ENCODE data around the gene TBKBP1.
"Not testable (repeated sequence)": the region's sequence is repeated elsewhere in the genome, so short reads cannot be mapped to it uniquely, and the experiment has no call there.

TBKBP1 gene

DNA sequence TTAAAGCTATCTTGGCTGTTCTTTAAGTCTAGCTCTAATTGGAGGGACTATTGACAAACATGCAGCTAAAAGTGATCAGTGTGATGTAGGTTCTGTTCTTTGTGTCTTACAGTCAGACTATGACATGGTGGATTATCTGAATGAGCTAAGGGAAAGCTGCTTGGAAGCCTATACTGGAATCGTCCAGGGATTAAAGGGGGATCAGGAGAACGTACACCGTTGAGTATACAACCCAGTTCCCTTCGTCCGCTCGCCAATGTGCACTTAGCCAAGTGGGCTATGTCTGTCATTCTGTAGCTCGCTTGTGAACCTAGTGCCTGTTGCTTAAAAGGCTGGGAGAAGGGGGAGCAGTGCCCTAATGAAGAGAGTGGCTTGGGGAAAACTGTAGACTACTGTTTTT is 15.8 kb upstream of the TBKBP1 start:
- no peak for DNase-seq

DNA sequence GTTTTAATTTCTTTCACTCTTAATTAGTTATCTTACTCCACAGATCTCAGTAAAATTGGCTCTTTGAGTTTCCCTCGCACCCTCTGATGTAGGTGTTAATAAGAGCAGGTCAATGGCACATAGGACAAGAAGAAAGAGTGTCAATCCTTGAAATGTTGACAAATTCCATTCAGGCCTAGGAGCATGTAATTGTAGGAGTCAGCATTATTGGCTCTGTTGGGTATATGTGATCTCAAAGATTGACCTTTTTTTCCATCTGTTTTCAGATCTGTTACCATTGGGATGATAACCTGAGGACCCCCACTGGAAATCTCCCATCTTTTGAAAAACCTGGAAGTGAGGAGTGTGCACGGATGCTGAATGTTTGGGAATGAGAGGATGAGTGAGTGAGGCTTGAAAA is 11.8 kb upstream of the TBKBP1 start:
- DNase-seq: no peak

DNA sequence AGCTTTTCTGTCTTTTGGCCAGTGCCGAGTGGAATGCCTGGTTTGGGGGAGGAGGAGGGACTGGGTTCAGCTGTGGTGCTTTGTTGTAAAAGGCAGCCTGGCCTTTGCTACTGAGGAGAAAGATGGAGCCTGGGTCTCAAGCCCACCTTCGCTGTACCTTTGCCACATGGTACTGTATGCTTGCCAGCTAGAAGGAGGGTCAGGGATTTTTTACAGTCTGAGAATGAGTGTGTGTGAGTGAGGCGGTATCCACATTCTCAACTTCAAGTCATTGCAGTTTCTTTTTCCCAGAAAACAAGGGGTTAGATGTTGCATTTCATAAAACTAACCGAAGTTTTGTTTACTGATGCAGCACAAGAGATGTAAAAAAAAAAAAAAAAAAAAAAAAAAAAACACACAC is 11.2 kb upstream of the TBKBP1 start:
- not testable (repeated sequence) for DNase-seq

DNA sequence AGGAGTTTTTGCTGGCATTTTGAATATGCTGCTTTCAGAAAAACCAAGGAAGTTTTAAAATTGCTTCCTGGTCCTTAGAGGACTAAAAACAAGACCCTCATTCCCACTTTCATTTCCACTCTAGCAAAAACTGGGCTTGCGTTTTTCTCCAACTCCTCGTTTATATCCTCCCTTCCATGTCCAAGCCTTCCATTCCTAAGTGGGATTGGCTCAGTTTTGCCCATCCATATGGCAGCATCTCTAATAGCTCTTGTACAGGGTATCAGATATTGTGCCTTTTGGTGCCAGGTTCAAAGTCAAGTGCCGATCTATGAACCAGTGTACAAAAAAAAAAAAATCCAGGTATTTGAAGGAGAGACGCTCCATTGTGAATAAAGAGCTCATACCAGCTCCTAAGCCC is 9.9 kb upstream of the TBKBP1 start:
- no peak for DNase-seq

DNA sequence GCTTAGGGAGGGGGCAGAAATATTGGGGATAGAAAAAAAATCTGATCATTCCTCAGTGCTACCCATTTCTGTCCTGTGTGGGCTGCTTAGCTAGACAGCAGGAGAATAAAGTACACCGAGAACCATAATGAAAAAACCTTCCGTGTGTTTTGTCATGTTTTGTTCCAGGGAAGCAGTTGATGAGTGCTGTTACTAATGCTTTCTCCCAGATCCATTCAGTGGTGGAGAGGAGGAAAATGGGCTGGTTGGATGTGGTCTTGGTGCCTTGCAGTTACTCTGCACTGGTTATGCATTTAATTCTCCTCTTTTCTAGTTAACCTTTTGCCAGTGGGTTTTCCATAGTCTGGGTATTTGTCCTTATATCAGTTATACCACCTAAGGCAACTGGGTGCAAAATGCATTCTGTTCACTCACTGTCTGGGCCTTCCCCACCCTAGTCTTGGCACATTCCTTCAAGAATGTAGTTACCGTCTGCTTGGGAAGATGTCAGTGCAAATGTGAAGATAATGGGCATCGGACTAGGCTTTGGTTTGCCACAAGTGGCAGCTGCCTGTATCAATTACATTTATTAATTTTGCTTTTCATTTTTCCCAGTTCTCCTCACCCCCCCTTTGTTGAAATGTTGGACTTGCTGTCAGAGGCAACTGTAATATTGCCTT is 9.3 kb upstream of the TBKBP1 start:
- DNase-seq: no peak

DNA sequence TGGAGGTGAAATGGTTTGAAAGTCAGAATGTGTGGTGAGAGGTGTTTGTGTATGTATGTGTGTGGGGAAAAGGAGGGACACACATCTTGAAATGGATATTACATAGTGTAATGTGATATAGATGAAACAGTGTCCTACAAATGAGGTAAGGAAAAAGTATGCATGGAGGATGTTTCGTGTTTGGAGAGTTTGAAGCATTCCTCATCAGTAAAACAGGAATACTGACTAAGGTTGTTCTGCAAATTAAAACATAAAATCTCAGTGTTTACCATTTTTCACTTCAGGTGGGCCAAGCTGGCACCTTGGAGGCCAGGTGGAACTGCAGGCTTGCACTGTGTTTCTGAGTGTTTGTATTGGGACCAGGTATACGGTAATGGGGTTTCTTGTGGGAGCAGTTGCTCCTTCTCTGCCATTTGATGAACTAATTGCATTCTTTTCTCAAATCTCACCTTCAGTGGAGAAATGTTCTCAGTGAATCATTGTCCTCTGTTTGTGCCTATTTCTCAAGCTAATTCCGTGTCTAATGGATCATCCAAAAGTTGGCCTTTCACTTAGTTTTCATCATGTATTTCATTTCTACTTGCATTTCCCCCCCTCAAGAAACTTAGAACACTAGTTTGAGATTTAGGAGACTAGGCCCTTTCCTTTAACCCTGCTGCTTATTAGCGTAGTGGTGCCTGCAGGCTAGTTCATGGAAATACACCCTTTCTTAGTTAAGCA is 8.2 kb upstream of the TBKBP1 start:
- no peak for DNase-seq

DNA sequence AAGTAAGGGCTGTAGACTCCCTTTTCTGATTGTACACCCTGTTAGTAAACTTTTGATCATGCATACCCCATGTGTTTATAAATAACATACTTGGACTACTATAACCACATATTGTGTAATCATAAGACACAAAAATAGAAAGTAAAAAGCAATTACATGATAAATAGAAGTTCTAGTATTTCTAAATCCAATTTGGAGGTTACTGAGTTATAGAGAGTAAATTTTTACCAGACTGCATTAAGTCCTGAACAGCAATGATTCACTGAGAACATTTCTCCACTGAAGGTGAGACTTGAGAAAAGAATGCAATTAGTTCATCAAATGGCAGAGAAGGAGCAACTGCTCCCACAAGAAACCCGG is 7.7 kb upstream of the TBKBP1 start:
- DNase-seq: no peak

DNA sequence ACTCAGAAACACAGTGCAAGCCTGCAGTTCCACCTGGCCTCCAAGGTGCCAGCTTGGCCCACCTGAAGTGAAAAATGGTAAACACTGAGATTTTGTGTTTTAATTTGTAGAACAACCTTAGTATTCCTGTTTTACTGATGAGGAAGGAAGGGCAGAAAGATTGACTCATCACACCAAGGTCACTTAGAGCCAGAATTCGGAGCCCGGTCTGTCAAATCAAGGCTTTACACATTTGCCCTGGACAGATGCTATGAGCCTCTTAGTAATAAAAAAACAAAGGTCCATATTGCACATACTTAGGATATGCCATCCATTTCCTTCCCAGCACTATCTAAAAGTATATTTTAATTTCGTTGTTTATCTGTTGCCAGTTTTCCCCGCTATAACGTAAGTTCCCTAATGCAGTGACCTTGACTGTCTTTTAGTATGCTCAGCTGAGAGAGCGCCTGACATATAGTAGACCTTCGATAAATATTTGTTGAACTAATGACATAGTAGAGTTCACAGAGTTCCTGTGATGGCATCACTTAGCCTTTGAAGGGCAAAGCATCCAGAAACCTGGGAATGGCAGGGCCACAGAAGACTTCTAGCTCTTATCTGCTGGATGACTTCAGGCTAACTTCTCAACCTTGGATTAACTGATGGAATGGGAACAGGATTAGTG is 7.2 kb upstream of the TBKBP1 start:
- no peak for DNase-seq

DNA sequence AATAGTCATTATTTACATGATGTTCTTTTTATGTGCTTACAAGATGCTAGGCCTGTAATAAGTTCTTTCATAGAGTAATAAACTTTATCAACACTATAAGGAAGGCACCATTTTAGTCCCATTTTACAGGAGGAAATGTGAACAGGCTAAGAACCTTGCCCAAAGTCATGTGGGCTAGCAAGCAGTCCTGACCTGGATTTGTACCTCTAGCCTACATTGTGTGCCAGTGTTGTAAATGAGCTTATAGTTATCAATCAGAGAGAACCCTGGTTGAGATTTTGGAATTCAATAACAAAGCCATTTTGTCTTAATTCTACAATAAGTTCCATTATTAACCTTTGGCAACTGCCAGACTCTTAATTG is 6.7 kb upstream of the TBKBP1 start:
- no peak for DNase-seq

DNA sequence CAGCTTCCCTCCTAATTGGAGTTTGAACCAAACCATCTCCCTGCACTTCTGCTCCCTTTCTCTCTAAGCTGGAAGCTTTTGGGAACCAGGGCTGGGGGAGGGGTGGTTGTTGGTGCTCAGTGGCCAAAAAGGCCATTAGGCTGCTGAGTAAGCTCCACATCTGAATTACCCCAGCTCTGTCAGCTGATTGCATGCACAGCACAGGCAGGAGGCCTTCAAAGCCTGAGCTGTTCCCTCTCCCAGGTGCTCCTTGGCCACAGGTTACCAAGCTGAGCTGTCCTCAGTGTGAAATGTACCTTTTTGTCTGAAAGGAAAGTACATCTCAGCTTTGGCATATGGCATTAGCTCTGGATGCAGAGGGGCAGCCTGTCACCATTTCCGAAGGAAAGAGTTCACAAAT is 6.2 kb upstream of the TBKBP1 start:
- DNase-seq: no peak

DNA sequence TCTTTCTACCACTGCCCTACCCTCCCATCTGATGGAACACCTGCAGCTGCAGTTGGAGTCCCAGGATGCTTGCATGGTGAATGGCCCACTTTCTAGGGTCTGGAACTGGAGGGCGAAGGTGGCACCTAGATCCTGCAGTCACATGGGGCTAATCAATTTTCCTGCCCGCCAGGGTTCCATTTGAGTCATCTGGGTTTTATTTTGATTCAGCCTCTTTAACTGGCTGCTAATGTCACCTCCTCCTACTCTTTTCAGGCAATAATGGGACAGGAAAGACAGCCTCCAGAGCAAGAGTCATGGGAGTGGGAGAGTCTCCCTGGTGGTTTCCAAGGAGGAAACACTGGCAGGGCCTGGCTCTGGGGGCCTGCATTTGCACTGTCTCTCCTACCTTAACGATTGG is 3.8 kb upstream of the TBKBP1 start:
- no peak for DNase-seq

DNA sequence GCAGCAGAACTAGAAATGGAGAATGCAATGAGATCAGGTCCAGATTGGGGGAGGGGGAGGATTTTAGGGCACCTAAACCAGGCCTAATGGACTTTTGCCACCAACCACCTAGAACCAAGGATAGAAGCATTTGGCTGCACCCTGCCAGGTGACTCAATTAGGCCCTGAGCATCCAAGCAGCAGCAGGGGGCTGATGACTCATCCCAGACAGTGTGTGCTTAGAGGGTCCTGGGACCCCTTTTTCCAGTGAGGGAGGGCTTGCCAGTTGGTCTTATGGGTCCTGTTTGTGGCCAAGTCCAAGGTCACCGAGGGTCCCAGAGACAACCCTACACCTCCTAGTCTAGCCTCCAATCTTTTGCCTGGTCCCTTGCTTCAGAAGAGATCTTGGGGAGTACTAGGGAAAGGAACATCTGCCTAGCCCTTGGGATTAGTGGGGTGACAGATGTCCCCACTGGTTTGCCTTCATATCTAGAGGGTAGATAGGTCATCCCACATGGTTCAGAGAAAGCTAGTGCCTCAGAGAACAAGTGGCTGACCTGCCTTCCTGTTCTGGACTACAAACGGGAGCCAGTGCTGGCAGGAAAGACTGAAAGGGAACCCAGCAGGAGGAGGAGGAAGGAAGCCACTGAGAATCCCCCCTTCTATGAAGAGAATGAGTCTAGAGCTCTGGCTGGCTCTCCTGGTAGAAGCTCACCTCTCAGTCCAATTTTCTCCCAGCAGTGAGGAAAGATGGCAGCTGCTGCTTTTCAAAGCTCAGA is 1.6 kb upstream of the TBKBP1 start:
- no peak for DNase-seq

DNA sequence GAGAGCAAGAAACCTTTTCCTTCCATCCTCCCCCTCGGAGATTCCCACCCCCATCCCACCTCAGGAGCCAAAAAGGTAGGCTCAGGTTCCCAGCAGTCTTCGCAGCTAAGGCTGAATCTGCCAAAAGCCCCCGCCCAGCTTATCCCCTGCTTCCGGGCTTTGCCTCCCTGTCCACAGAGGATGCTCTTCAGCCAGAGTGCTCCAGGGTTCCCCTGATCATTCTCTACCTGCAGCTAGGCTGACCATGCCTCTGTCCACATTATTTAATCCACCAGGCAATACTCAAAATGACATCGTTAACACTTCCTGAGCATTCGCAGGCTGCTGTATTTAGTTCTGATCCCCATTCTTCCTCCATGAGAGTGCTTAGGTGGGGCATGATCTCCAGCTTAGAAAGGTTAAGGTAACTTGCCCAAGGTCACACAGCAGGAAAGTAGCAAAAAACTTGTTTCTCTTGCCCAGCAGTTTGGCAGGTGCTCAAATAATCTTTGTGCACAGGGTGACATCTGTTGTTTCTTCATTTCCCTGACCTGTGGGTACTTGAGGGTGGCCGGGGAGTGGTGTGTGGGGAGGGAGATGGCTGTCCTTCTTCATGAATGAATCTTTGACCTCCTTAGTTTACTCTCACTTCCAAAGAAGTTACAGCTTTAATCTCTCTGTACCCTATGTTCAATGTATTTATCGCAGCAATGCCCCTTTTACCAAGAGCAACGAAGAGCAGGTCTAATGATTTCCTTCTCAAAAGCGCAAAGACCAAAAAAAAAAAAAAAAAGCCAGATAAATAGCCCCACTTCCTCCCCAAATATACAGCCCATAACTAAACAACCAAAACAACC is 848 bp upstream of the TBKBP1 start:
- DNase-seq: peak; percentile 30

DNA sequence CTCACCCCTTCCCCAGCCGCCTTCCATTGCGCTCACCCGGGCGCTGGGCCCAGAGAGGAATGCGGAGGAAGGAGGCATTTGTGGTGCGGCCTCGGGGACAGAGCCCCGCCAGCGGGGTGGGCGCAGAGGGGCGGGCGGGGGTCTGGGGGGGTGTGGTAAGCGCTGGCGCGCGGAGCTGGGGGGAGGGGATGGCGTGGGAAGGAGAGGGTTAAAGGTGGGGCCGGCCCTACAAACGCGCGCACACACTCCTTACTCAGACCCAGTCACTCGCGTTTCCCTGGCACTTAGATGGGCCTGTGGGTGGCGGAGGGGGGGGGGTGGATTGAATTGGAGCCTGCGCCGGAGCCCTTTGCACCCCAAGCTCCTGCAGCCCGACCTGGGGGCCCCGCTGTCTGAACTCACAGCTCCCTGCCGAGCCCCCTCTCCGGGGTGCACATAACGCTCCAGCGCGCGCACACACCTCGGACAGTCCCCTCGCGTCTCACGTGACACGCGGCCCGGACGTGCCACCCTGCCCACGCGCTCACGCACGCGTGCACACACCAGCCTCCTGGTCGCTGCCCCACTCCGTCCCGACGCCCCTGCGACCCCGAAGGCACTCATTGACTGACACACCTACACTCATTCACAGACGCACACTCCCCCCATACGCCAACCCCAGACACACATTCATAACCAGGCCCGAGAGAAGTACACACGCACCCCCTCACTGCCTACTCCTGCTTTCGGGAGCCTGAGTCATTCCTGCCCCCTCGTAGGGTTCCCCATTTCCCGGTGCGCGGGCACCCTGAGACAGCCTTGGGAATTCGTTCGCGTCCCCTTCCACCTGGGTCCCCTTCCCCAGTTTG is 844 bp downstream of the TBKBP1 start:
- no peak for DNase-seq

DNA sequence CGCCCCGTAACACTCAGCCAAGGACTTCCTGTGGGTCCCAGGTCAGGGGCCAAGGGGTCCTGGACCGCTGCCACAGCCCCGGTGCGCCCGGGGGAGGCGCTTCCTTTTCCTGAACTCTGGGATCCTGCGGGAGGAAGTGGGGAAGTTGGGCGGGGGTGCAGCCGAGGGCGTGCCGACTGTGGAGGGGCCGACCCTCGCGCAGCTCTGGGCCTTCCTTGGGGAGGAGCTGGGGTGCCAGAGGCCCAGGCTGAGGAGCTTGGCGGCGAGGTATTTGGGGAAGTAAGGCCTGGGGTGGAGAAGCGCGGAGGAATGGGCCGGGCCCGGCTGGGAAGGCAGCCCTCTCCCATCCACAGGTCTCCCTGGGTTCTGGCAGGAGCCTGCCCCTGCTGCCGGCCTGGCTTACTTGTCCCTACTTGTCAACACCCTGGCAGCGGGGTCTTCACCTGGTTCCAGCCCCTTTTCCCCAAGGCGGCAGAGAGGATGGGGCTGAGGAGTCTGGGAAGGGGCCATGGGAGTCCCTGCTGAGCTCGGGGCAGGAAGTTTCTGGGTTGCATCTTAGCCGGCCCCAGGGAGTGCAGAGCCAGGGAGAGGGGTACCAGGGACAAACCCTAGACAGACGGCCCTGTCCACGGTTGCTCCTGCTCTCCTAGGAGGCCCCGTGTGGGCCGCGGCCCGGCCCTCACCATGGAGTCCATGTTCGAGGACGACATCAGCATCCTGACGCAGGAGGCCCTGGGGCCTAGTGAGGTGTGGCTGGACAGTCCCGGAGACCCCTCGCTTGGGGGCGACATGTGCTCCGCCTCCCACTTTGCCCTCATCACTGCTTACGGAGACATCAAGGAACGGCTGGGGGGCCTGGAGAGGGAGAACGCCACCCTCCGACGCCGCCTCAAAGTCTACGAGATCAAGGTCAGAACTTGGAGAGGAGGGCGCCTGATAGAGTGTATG is 1.7 kb downstream of the TBKBP1 start:
- no peak for DNase-seq

DNA sequence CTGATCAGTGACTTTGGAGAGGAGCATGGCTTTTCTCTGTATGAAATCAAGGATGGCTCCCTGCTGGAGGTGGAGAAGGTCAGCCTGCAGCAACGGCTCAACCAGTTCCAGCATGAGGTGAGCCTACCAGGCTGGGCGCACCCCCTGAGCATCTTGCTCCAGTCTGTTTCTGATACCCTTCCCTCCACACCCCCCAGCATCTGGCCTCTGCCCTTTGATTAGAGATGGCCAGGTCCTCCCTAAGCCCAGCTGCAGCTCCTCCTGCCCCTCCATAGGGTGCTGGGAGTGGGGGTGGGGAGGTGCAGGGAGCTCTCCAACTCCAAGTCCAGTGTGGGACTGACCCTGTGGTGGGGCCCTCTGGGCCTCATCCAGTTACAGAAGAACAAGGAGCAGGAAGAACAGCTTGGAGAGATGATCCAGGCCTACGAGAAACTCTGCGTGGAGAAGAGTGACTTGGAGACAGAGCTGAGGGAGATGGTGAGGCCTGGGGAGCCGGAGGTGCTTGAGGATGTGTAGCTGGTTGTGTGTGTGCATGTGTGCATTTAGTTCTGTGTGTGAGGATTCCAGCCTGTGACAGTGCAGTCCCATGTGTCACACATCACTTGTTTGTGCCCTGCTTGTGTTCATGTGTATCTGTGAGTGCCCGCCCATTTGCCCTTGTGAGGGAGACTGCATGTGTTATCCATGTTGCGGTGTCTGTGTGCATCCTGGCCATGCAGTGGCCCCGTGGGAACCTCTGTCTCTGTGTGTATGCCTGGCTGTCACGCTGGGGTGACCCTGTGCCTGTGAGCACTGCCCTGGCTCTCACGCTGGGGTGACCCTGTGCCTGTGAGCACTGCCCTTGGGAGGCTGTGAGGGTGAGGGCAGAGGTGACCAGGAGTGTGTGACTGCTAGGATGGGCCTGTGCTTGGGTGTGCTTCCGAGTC is 3.0 kb downstream of the TBKBP1 start:
- no peak for DNase-seq

DNA sequence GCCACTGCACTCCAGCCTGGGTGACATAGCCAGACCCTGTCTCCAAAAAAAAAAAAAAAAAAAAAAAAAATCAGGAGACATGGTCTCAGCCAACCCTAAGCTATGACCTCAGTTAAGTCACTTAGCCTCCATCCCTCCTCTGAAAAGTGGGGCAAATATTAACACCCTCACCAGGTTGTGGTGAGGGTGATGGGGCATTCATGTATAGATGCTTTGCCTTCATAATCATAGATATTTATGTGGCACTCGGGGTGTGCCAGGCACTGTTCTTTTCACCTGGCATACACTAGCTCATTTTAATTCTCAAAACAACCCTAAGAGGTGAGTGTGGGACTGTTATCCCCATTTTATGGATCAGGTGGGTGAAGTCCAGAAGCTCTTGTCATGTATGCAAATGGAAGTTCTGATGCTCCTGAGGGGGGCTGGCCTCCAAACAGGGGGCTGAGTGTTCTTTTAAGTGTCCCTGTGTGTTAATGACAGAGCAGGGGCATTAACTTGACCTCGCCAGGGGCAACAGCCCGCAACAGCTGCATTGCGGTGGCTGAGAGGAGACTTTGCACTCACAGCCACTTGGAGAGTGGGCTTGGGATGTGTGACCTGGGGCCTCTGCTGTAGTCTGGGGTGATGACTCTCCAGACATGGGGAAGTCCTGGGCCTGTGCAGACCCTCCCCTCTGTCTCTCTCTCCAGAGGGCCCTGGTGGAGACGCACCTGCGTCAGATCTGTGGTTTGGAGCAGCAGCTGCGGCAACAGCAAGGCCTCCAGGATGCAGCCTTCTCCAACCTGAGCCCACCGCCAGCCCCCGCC is 4.1 kb downstream of the TBKBP1 start:
- no peak for DNase-seq

DNA sequence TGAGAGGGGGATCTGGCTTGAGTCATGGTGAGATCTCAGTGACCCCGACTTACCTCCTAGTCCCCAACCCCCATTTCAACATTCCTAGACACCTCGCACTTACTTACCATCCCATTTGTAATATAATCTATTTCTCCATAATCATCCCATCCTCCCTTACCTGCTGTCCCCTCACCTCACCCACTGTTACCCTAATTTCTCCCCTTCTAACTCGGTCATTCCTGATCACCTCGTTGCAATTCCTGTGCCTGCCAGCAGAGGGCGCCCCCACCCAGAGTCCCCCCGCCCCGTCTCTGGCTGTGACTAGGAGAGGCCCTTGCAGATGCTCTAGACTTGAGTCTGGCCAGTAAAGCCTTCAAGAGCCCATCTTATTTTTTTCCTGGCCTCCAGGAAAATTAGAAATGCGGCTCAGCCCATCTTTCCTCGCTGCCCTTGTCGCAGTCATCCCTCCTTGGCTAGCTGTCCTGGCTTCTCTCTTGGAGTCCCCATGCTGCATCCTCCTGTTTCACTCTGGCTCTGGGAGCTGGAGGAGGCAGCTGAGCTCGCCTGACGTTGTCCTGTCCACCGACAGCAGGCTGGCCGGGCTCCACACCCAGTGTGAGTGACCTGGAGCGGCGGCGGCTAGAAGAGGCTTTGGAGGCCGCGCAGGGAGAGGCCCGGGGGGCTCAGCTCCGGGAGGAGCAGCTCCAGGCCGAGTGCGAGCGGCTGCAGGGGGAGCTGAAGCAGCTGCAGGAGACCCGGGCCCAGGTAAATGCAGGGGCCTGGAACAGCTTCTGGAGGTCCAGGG is 5.0 kb downstream of the TBKBP1 start:
- no peak for DNase-seq
